Thymus (tissue), 11 donors: ENCODE measurements around the gene ABCA3. TPM values are rescaled to one million over a fixed set of nuclear protein-coding genes. Genes with fewer than 3 reads are reported as not detected.
"Not testable (repeated sequence)": the region's sequence is repeated elsewhere in the genome, so short reads cannot be mapped to it uniquely, and the experiment has no call there.

Source experiments
- DNase-seq, 9 donors: peaks; one replicate each; pipeline ENCODE4 v3.0.0-alpha.2; 2013; ENCODE audit warnings: low spot score in 9 of 9, low read depth in 6 of 9, missing footprints in 1 of 9
- H3K27ac ChIP-seq, 2 donors: one replicate each; pipeline ENCODE4 v1.5.1; 2013; ENCODE audit warnings: control low read depth in 1 of 2, low read depth in 1 of 2, low read length in 1 of 2, mild to moderate bottlenecking in 1 of 2, moderate library complexity in 1 of 2
- H3K27me3 ChIP-seq, 2 donors: one replicate each; pipeline ENCODE4 v1.5.1; 2013; ENCODE audit warnings: low read length in 1 of 2; ENCODE audit not compliant: control insufficient read depth in 2 of 2, insufficient read depth in 1 of 2
- H3K36me3 ChIP-seq, 2 donors: one replicate each; pipeline ENCODE4 v1.5.1; 2013; ENCODE audit warnings: low read length in 1 of 2, mild to moderate bottlenecking in 1 of 2, moderate library complexity in 1 of 2; ENCODE audit not compliant: control insufficient read depth in 2 of 2, insufficient read depth in 2 of 2
- H3K4me1 ChIP-seq, 2 donors: one replicate each; pipeline ENCODE4 v1.5.1; 2013; ENCODE audit warnings: low read length in 2 of 2; ENCODE audit not compliant: control insufficient read depth in 2 of 2, insufficient read depth in 2 of 2
- H3K4me3 ChIP-seq, 2 donors: one replicate each; pipeline ENCODE4 v1.5.1; 2013; ENCODE audit warnings: low read length in 2 of 2, control low read depth in 1 of 2, mild to moderate bottlenecking in 1 of 2
- H3K9me3 ChIP-seq, 2 donors: one replicate each; pipeline ENCODE4 v1.5.1; 2013; ENCODE audit warnings: low read length in 1 of 2, mild to moderate bottlenecking in 1 of 2; ENCODE audit not compliant: control insufficient read depth in 2 of 2, insufficient read depth in 1 of 2
- WGBS: extraction: QIAGEN DNeasy Blood & Tissue Kit; methylation state at CpG from one replicate; pipeline ENCODE4 v1.1.7; 2013; 5-methylcytosine and 5-hydroxymethylcytosine counted together
- polyA plus RNA-seq: library from polyadenylated mRNA; stranded (reverse); fragments of 200-250 nt; gene quantifications from one replicate; pipeline ENCODE4 v1.2.3, GENCODE V29; 2013
- total RNA-seq: library from RNA; stranded (reverse); fragments of 120-200 nt; gene quantifications from one replicate; pipeline ENCODE4 v1.2.4, GENCODE V29; 2013
- donor health status: healthy.

The ABCA3 gene
- total and polyA plus RNA-seq, 2 donors: 8.4 to 8.6 TPM

DNA sequence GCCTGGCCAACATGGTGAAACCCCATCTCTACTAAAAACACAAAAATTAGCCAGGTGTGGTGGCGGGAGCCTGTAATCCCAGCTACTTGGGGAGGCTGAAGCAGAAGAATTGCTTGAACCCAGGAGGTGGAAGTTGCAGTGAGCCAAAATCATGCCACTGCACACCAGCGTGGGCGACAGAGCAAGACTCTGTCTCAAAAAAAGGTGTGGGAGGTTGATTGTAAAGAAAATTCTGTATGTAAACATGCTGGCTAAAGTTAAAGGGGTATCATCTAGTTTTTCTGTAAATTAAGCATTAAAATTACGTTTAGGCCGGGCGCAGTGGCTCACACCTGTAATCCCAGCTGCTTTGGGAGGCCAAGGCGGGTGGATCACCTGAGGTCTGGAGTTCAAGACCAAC lies 82.0 kb downstream of the ABCA3 start:
- not testable (repeated sequence) for H3K4me1 ChIP-seq, H3K9me3 ChIP-seq, H3K4me3 ChIP-seq, H3K27me3 ChIP-seq, H3K27ac ChIP-seq, DNase-seq
- 99% methylated on average over 7 of the region's 7 CpGs for WGBS
- H3K36me3 ChIP-seq: peaks cover 71 to 89% of the 10 kb centered on the region in 2 donors

DNA sequence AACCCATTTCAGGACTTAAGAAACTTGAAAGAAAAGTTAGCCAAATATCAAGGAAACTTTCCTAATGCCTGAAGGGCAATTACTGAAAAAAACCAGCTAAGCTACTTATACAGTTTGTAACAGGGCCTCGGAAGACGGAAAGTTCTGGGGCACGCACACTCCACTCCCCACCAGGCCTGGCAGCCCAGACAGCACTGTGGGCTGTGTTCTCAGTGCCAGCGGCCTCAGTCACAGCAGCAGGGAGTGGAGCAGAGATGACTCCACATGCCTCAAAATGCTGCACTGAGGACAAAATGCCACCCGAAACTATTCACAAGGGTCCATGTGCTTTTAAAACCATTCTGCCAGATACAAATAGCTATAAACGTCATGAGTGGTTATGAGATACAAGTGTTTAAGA lies 82.8 kb downstream of the ABCA3 start:
- peaks cover 0 to 3% of the 10 kb centered on the region in 2 donors for H3K9me3 ChIP-seq
- no peak overlapping the region for H3K4me3 ChIP-seq
- H3K27me3 ChIP-seq: no peaks in the 10 kb centered on the region
- no peaks in the 10 kb centered on the region for H3K4me1 ChIP-seq
- H3K27ac ChIP-seq: no peak overlapping the region
- peaks cover 71 to 89% of the 10 kb centered on the region in 2 donors for H3K36me3 ChIP-seq
- WGBS: 98% methylated on average over 6 of the region's 6 CpGs
- DNase-seq: no peak

DNA sequence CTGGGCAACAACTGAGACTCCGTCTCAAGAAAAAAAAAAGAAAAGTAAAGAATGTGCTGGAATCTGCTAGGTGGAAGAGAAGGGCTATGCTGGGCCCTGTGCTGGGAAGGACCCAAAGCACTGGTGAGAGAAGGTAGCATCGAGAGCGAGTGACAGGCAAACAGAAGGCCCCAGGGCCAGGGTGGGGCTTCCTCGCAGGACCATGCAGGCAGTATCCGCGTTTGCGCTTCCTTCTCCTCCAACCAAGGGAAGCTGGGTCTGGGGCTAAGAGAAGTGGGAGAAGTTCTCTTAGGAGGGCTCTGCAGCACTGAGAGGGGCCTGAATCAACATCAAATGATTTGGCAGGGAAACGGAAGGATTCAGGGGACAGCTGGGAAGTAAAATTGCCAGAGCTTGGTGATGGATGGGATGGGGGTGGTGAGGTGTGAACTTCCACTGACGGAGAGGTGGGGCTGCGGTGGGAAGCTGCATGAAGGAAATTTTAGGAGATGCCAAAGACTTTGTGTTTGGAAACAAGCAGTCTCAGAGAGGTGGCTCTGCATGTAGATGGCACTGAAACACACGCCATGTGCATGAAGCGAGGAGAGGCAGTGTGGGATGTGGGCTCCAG lies 83.9 kb downstream of the ABCA3 start:
- Histone ChIP-seq H3K9me3 (peaks cover 0 to 3% of the 10 kb centered on the region in 2 donors), H3K4me1 (peaks cover 4 to 6% of the 10 kb centered on the region in 2 donors), H3K4me3 (no peak overlapping the region), H3K27ac (no peak overlapping the region), H3K27me3 (no peaks in the 10 kb centered on the region), H3K36me3 (peaks cover 65 to 78% of the 10 kb centered on the region in 2 donors)
- no peak for DNase-seq
- over 99% methylated on average over 12 of the region's 12 CpGs for WGBS

DNA sequence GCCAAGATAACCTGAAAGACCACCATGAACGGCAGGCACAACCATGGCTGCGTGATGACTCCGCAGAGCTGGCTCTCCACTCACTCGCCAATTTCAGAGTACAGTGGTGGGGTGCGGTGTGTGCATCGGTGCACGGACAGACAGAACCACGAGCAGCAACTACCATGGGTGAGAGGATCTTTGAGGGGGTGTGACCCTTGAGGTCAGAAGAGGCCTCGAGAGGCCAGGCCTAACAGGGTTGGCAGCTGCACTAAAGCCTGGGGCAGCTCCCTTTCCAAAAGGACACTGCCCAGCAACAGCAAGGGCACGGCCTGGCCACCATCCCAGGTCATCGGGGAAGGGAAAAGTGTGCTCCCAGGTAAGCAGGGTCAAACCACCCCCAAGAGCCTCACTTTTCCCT lies 87.2 kb downstream of the ABCA3 start:
- H3K4me1 ChIP-seq: peaks cover 14 to 20% of the 10 kb centered on the region in 2 donors
- peaks cover 0 to 3% of the 10 kb centered on the region in 2 donors for H3K9me3 ChIP-seq
- no peak overlapping the region for H3K27ac ChIP-seq
- no peak for DNase-seq
- H3K36me3 ChIP-seq: peaks cover 54 to 55% of the 10 kb centered on the region in 2 donors
- 96% methylated on average over 11 of the region's 11 CpGs for WGBS
- H3K4me3 ChIP-seq: no peak overlapping the region
- H3K27me3 ChIP-seq: no peaks in the 10 kb centered on the region

DNA sequence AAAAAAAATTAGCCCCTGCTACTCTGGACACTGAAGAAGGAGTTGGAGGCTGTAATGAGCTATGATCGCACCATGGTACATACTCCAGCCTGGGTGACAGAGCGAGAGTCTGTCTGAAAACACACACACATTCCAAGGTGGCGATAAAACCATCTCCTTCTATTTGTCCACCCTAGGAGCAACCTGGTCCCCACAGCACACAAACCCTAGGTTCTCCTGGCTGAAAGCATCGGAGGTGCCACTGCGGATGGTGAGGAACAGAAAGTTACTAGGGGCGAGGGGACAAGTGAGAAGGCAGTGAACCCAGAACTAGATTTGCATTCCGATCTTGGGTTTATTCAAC lies 87.8 kb downstream of the ABCA3 start:
- Histone ChIP-seq H3K4me1 (peaks cover 14 to 20% of the 10 kb centered on the region in 2 donors), H3K27ac (peak overlapping the region in 1 of 2 donors; percentile 3)
- WGBS: 98% methylated on average over 7 of the region's 7 CpGs

DNA sequence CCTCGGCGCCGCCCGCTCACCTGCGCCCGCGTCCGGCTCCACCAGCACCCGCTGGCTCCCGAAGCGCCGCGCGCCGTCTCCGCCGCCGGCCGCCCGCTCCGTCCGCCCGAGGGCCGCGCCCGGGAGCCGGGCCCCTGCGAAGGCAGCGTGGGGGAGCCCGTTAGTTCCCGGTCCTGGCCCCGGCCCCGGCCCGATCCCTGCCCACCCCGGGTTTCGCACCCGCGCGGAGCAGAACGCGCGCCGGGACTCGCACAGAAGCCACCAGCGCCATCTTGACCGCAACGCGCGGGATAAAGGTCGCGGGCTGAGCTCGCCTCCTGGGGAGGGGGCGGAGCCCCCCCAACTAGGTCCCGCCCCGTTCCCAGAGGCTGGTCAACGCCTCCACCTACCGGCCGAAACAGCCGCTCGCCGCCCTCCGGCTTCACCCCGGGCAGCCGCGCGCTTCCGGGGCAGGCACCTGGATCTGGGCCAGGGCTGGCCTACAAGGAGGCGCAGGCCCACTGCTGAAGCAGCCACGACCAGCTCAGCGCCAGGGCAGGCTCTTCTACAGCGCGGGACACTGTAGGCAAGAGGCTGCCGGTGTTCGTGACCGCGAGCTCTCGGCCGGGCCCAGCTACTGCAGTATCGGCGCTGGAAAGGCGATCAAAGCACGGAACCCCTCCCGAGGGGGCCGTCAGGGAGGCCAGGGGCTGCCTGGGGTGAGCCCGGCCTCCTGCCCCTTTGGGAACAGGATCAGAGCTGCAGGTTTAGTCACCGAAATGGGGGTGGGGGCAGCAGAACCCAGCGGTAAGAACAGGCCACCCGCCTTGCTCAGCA lies 89.0 kb downstream of the ABCA3 start, which contains the start of gene ECI1:
Gene ECI1, minus strand, starts transcription at position 292 of the 816 bp plus-strand sequence. Its CDS starts 21 bp downstream, at position 271.
- H3K27ac ChIP-seq: peak within 1 kb of the TSS; percentile 64 to 93
- H3K27me3 ChIP-seq: no peaks in the 10 kb centered on the region
- peak within 1 kb of the TSS; percentile 57 to 90 for H3K4me3 ChIP-seq
- 5% methylated on average over 88 of the region's 88 CpGs for WGBS
- peaks cover 40 to 43% of the 10 kb centered on the region in 2 donors for H3K36me3 ChIP-seq
- H3K4me1 ChIP-seq: peaks cover 14 to 20% of the 10 kb centered on the region in 2 donors
- peaks cover 0 to 3% of the 10 kb centered on the region in 2 donors for H3K9me3 ChIP-seq
- peak in 8 of 9 donors; percentile 29 to 83 (median 62) for DNase-seq

More for the DNA sequence above, 87.8 kb downstream of the ABCA3 start:
- DNase-seq: no peak
- Histone ChIP-seq H3K27me3 (no peaks in the 10 kb centered on the region), H3K36me3 (peaks cover 49 to 54% of the 10 kb centered on the region in 2 donors), H3K9me3 (peaks cover 0 to 3% of the 10 kb centered on the region in 2 donors), H3K4me3 (no peak overlapping the region)

DNA sequence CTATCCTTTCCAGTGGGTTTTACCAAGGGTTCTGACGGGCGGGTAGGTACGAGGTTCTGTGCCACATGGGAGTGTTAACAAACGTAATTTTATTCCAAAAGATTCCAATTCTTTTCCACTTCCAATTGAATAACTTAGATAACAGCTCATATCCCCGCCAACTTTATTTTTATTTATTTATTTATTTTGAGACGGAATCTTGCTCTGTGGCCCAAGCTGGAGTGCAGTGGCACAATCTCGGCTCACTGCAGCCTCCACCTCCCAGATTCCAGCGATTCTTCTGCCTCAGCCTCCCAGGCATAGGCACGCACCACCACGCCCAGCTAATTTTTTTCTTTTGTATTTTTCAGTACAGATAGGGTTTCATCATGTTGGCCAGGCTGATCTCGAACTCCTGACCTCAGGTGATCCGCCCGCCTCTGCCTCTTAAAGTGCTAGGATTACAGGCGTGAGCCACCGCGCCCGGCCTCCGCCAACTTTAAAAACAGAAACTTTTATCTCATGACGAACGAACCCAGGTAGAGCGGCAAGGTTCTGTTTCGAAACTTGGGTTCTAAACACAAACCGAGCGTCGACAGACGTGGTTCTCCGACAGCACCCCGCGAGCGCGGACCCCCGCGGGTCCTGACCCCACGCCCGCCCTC lies 89.8 kb downstream of the ABCA3 start:
- H3K4me1 ChIP-seq: peaks cover 14 to 20% of the 10 kb centered on the region in 2 donors

DNA sequence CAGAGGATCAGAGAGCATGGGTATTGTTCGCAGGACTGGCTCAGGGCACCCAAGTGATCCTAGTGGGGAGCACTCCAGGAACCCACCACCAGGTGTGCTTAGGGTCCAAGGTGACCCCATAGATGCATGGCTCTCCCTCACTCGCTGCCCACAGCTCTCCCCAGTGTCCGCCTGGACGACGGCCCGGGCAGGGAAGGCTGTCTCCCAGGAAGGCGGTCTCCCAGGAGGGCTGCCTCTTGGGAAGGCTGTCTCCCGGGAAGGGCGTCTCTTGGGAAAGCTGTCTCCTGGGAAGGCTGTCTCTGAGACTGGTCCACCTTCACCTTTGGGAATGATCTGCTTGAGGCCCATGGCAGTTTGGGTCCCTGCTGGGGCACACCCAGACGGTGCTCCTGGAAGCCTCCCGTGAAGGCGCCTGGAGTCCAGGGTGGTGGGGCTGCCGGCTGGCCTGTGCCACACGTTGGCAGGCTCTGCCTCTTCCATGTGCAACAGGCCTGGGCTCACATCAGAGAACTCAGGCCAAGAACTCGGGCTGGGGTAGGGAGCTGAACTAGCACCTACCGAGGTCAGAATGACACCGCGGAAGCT lies 94.1 kb downstream of the ABCA3 start:
- Histone ChIP-seq H3K27me3 (no peaks in the 10 kb centered on the region), H3K4me3 (no peak overlapping the region), H3K4me1 (peaks cover 7 to 11% of the 10 kb centered on the region in 2 donors), H3K9me3 (no peaks in the 10 kb centered on the region), H3K27ac (no peak overlapping the region), H3K36me3 (peaks cover 46 to 51% of the 10 kb centered on the region in 2 donors)
- 97% methylated on average over 18 of the region's 18 CpGs for WGBS
- DNase-seq: no peak

More for the DNA sequence above, 89.8 kb downstream of the ABCA3 start:
- peak in 1 of 9 donors; percentile 49 for DNase-seq
- peak overlapping the region; percentile 55 to 90 for H3K4me3 ChIP-seq
- peaks cover 40 to 45% of the 10 kb centered on the region in 2 donors for H3K36me3 ChIP-seq
- H3K9me3 ChIP-seq: peaks cover 0 to 3% of the 10 kb centered on the region in 2 donors
- H3K27me3 ChIP-seq: no peaks in the 10 kb centered on the region
- 18% methylated on average over 35 of the region's 35 CpGs for WGBS
- peak overlapping the region in 1 of 2 donors; percentile 93 for H3K27ac ChIP-seq
